GM23248 (cell line): Measurements from ENCODE around the gene KIF1B.

Source experiments
- EZH2 ChIP-seq: fragments of 200-600 bp; sonication (generic); IDR thresholded peaks from 2 replicates; pipeline ENCODE4 v1.6.1; 2018; ENCODE audit warnings: antibody characterized with exemption, mild to moderate bottlenecking; ENCODE audit not compliant: insufficient read depth, poor library complexity, severe bottlenecking
- EZH2phosphoT487 ChIP-seq: fragments of 200-600 bp; sonication (generic); IDR thresholded peaks from 2 replicates; pipeline ENCODE4 v1.6.1; 2018; ENCODE audit warnings: antibody characterized with exemption, moderate library complexity, mild to moderate bottlenecking, low read depth; ENCODE audit not compliant: insufficient read depth

DNA sequence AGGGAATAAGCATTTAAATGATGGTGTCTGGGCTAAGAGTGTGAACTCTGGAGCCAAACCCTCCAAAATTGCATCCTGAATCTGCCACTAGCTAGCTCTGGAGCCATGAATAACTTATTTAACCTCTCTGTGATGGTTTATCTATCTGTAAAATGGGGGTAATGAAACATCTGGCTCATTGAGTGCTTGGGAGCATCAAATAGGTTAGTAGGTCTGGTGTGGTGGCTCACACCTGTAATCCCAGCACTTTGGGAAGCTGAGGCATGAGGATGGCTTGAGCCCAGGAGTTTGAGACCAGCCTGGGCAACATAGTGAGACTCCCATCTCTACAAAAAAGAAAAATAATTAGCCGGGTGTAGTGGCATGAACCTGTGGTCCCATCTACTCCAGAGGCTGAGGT lies 42.8 kb downstream of the KIF1B start:
- TF ChIP-seq EZH2 (no peak), EZH2phosphoT487 (no peak)
